ENCODE results near the gene LRRC8E. TPM values are rescaled to one million over a fixed set of nuclear protein-coding genes. Genes with fewer than 3 reads are reported as not detected.

Gene LRRC8E
- total and polyA plus RNA-seq, 10 of the 15 experiments (the other 5 are each of a cell fraction or from before 2014, with no cell fraction given): 0.04 to 0.32 (median 0.25) TPM; not detected in 7

GRCh38 chr19:7842661-7843294 lies 45.5 kb upstream of the LRRC8E start:
- Histone ChIP-seq H3K9me3 (replicated peaks; ENCODE audit: control insufficient read depth, insufficient read depth, low read length) (no peaks in the 10 kb centered on the region; the same call in 2 of the 3 replicates), H3K27ac (ENCODE audit: control insufficient read depth, insufficient read depth) (no peak overlapping the region), H3K4me2 (ENCODE audit: control insufficient read depth, insufficient read depth) (no peak overlapping the region), H3K79me2 (ENCODE audit: control insufficient read depth, insufficient read depth, low read length) (no peaks in the 10 kb centered on the region), H3K9ac (ENCODE audit: control insufficient read depth, insufficient read depth, low read length) (no peak overlapping the region), H3K36me3 (ENCODE audit: control insufficient read depth in 2 of 2, insufficient read depth in 2 of 2, low read length in 1 of 2) (no peaks in the 10 kb centered on the region), H4K20me1 (ENCODE audit: control insufficient read depth, insufficient read depth) (no peaks in the 10 kb centered on the region), H2AFZ (ENCODE audit: control insufficient read depth, low read depth, low read length) (no peak overlapping the region), H3K4me3 (no peak overlapping the region), H3K4me1 (ENCODE audit: control insufficient read depth, insufficient read depth, low read length) (peaks cover 3% of the 10 kb centered on the region; the same call in 1 of the 2 replicates), H3K27me3 (replicated peaks in 1 of 2; ENCODE audit: control insufficient read depth in 2 of 2, insufficient read depth in 2 of 2, low read length in 1 of 2) (no peaks in the 10 kb centered on the region)
- in situ Hi-C loops (cut with MboI): no loop called here
- whole genome bisulfite sequencing (ENCODE audit: insufficient coverage, insufficient replicate concordance, low lambda C conversion rate, missing lambda C conversion rate): 98% methylated on average over 12 of the region's 12 CpGs
- intact Hi-C loops (cut with micrococcal nuclease; ENCODE audit: unreplicated experiment): no loop called here
- RAD21 ChIA-PET (ENCODE audit: unreplicated experiment): no interaction called here
- no peak for TF ChIP-seq EED (IDR thresholded peaks at IDR 0.05; ENCODE audit: low read depth)
- TF ChIP-seq HDAC2 (IDR thresholded peaks at IDR 0.05): no peak
- TF ChIP-seq GATAD2B (conservative IDR thresholded peaks at IDR 0.05; ENCODE audit: low read depth): no peak
- no peak for TF ChIP-seq KLF5 (IDR thresholded peaks at IDR 0.05; ENCODE audit: partially characterized antibody)
- TF ChIP-seq HDGF (IDR thresholded peaks at IDR 0.05): no peak
- no peak for TF ChIP-seq NR2F1 (conservative IDR thresholded peaks at IDR 0.05)
- TF ChIP-seq, protein P1, sequence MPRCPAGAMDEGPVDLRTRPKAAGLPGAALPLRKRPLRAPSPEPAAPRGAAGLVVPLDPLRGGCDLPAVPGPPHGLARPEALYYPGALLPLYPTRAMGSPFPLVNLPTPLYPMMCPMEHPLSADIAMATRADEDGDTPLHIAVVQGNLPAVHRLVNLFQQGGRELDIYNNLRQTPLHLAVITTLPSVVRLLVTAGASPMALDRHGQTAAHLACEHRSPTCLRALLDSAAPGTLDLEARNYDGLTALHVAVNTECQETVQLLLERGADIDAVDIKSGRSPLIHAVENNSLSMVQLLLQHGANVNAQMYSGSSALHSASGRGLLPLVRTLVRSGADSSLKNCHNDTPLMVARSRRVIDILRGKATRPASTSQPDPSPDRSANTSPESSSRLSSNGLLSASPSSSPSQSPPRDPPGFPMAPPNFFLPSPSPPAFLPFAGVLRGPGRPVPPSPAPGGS (IDR thresholded peaks at IDR 0.05; ENCODE audit: borderline replicate concordance, insufficient read depth, low read depth, low read length, poor library complexity, severe bottlenecking): peak; percentile 84
- no peak for TF ChIP-seq RAD51 (IDR thresholded peaks at IDR 0.05)
- ATAC-seq: no peak
- CTCF ChIA-PET: no interaction called here
- SMC1A ChIA-PET (ENCODE audit: uncharacterized antibody, unreplicated experiment): no interaction called here
- FAIRE-seq: peak; percentile 65
- no peak for DNase-seq (ENCODE audit: low read depth, low spot score)
- no TSS peak for BruUV-seq (replicated peaks)
- POLR2A ChIA-PET: no interaction called here
